Activated CD4-positive, alpha-beta T cell treated with anti-CD3 and anti-CD28 coated beads for 36 hours (primary cell): ENCODE measurements around the gene CCL26. TPM values are rescaled to one million over a fixed set of nuclear protein-coding genes. Genes with fewer than 3 reads are reported as not detected.
A peak's percentile ranks its signal among the peaks of the same experiment; 100 is the strongest.
"Not testable (repeated sequence)": the region's sequence is repeated elsewhere in the genome, so short reads cannot be mapped to it uniquely, and the experiment has no call there.

Experiments
- ATAC-seq: fragments of 200-7000 bp; cut with Tn5 transposase; one replicate; pipeline ENCODE4 v1.10.0; 2021; ENCODE audit warnings: mild to moderate bottlenecking, moderate library complexity
- CTCF ChIA-PET: fragments of 350-600 bp; sonication (Branson Sonifier 250); formaldehyde crosslinking; loops from one replicate; lab custom pipeline; 2021; ENCODE audit warnings: antibody characterized with exemption; lab: Charles Lee
- POLR2A ChIA-PET: fragments of 350-600 bp; sonication (Branson Sonifier 250); formaldehyde crosslinking; loops from one replicate; lab custom pipeline; 2021; ENCODE audit warnings: antibody characterized with exemption, inconsistent platforms; lab: Charles Lee
- DNase-seq: peaks from one replicate; pipeline ENCODE4 v3.0.0-alpha.2; 2020
- H3K27ac Mint-ChIP-seq: one replicate; pipeline ENCODE4 v1.8.0; 2021; ENCODE audit warnings: mixed read lengths
- H3K27me3 Mint-ChIP-seq: one replicate; pipeline ENCODE4 v1.8.0; 2021; ENCODE audit warnings: mixed read lengths
- H3K36me3 Mint-ChIP-seq: one replicate; pipeline ENCODE4 v1.8.0; 2021; ENCODE audit warnings: low read depth, mixed read lengths
- H3K4me1 Mint-ChIP-seq: one replicate; pipeline ENCODE4 v1.8.0; 2021; ENCODE audit warnings: mixed read lengths
- H3K4me3 Mint-ChIP-seq: one replicate; pipeline ENCODE4 v1.8.0; 2021; ENCODE audit warnings: mild to moderate bottlenecking, moderate library complexity, mixed read lengths
- H3K9me3 Mint-ChIP-seq: one replicate; pipeline ENCODE4 v1.8.0; 2021; ENCODE audit warnings: low read depth, mixed read lengths
- intact Hi-C, 2 experiments: fragments of 100-400 bp; cut with DNase I in 1 of 2; cut with micrococcal nuclease in 1 of 2; formaldehyde crosslinking; loops; one replicate each; pipeline versions ENCODE4 v1.14.2 to v1.15.1; 2022 to 2024; cut with DNase I, micrococcal nuclease
- total RNA-seq, 2 experiments: library from RNA; stranded (reverse); gene quantifications; one replicate each; pipeline ENCODE4 v1.2.3, GENCODE V29; 2021

CCL26 gene
- total RNA-seq, 2 experiments from 2014 or later = 0.39 TPM; not detected in 1

GRCh38 chr7:75738604-75738974, 33.4 kb downstream of the CCL26 start, which contains the start of gene HIP1:
HIP1 (minus strand) TSS chr7:75738941; CDS start chr7:75738920, 21 bp downstream.
- Mint-ChIP-seq H3K4me3 (peak within 1 kb of the TSS; percentile 85), H3K36me3 (no peaks in the 10 kb centered on the region), H3K27ac (peak within 1 kb of the TSS; percentile 91), H3K4me1 (peaks cover 19% of the 10 kb centered on the region), H3K9me3 (no peaks in the 10 kb centered on the region), H3K27me3 (peaks cover 10% of the 10 kb centered on the region)
- POLR2A ChIA-PET = no interaction called here
- CTCF ChIA-PET = interaction anchor here (1.0 to 1.6 kb wide), 2 partner anchors 131 to 139 kb away, joined by 3 to 5 read pairs; no protein-coding TSS in a partner anchor
- ATAC-seq (no peak), DNase-seq (no peak)
- intact Hi-C loops = loop anchor here (2.0 to 5.0 kb wide), 3 partner anchors 211 to 666 kb away; partner anchors contain the start of genes POM121C (in 1 of the 2) and RCC1L (in 1 of the 2)

GRCh38 chr7:75737856-75738603, 34.0 kb downstream of the CCL26 start:
- intact Hi-C loops = loop anchor here (2.0 to 5.0 kb wide), 3 partner anchors 211 to 666 kb away; partner anchors contain the start of genes POM121C (in 1 of the 2) and RCC1L (in 1 of the 2)
- ATAC-seq = no peak
- Mint-ChIP-seq H3K27ac (peak overlapping the region; percentile 74), H3K27me3 (peaks cover 8% of the 10 kb centered on the region), H3K36me3 (no peaks in the 10 kb centered on the region), H3K4me3 (peak overlapping the region; percentile 85), H3K9me3 (no peaks in the 10 kb centered on the region), H3K4me1 (peaks cover 19% of the 10 kb centered on the region)
- POLR2A ChIA-PET = no interaction called here
- CTCF ChIA-PET = interaction anchor here (0.6 to 1.6 kb wide), 3 partner anchors 132 to 625 kb away, joined by 3 to 5 read pairs (median 3); no protein-coding TSS in a partner anchor
- DNase-seq = no peak

- no peaks in the 10 kb centered on the region for H3K36me3 Mint-ChIP-seq
- POLR2A ChIA-PET = no interaction called here
- H3K27me3 Mint-ChIP-seq = peaks cover 4% of the 10 kb centered on the region
- ATAC-seq = no peak
- no peak for DNase-seq
- H3K9me3 Mint-ChIP-seq = no peaks in the 10 kb centered on the region
- H3K4me1 Mint-ChIP-seq = peaks cover 16% of the 10 kb centered on the region
- CTCF ChIA-PET = interaction anchor here (0.7 kb wide), 1 partner anchor 161 kb away, joined by 6 read pairs; no protein-coding TSS in a partner anchor
- H3K27ac Mint-ChIP-seq = no peak overlapping the region
- intact Hi-C loops = loop anchor here (5.0 kb wide), 2 partner anchors 208 to 663 kb away; partner anchors contain the start of gene RCC1L (in 1 of the 2)
- H3K4me3 Mint-ChIP-seq = no peak overlapping the region
Measured at GRCh38 chr7:75735581-75736350, 36.2 kb downstream of the CCL26 start.

- Mint-ChIP-seq H3K27me3 (peaks cover 4% of the 10 kb centered on the region), H3K4me1 (peaks cover 15% of the 10 kb centered on the region), H3K36me3 (no peaks in the 10 kb centered on the region), H3K9me3 (no peaks in the 10 kb centered on the region), H3K27ac (no peak overlapping the region), H3K4me3 (no peak overlapping the region)
- DNase-seq (no peak), ATAC-seq (no peak)
- intact Hi-C loops = loop anchor here (5.0 kb wide), 2 partner anchors 208 to 663 kb away; partner anchors contain the start of gene RCC1L (in 1 of the 2)
- POLR2A ChIA-PET = no interaction called here
- CTCF ChIA-PET = no interaction called here
Measured at GRCh38 chr7:75734586-75735458, 37.2 kb downstream of the CCL26 start.

- no peaks in the 10 kb centered on the region for H3K36me3 Mint-ChIP-seq
- POLR2A ChIA-PET = no interaction called here
Measured at GRCh38 chr7:75732764-75733630, 39.0 kb downstream of the CCL26 start.

GRCh38 chr7:75732016-75732521, 39.9 kb downstream of the CCL26 start:
- POLR2A ChIA-PET = no interaction called here
- no peak overlapping the region for H3K27ac Mint-ChIP-seq
- CTCF ChIA-PET = interaction anchor here (1.2 kb wide), 1 partner anchor 8 kb away, joined by 3 read pairs; no protein-coding TSS in a partner anchor
- H3K36me3 Mint-ChIP-seq = no peaks in the 10 kb centered on the region
- ATAC-seq (no peak), DNase-seq (no peak)
- intact Hi-C loops = no loop called here
- no peaks in the 10 kb centered on the region for H3K9me3 Mint-ChIP-seq
- H3K4me3 Mint-ChIP-seq = no peak overlapping the region
- peaks cover 18% of the 10 kb centered on the region for H3K4me1 Mint-ChIP-seq
- H3K27me3 Mint-ChIP-seq = peaks cover 2% of the 10 kb centered on the region

More at GRCh38 chr7:75732764-75733630, 39.0 kb downstream of the CCL26 start:
- Mint-ChIP-seq H3K4me3 (no peak overlapping the region), H3K27me3 (peaks cover 2% of the 10 kb centered on the region), H3K4me1 (peaks cover 17% of the 10 kb centered on the region), H3K27ac (no peak overlapping the region), H3K9me3 (no peaks in the 10 kb centered on the region)
- ATAC-seq (no peak), DNase-seq (no peak)
- intact Hi-C loops = no loop called here
- CTCF ChIA-PET = interaction anchor here (0.7 kb wide), 1 partner anchor 9 kb away, joined by 3 read pairs; no protein-coding TSS in a partner anchor

GRCh38 chr7:75729851-75730274, 42.1 kb downstream of the CCL26 start:
- Mint-ChIP-seq H3K9me3 (no peaks in the 10 kb centered on the region), H3K27ac (no peak overlapping the region), H3K4me3 (no peak overlapping the region), H3K27me3 (no peaks in the 10 kb centered on the region), H3K36me3 (no peaks in the 10 kb centered on the region), H3K4me1 (peaks cover 18% of the 10 kb centered on the region)
- intact Hi-C loops = no loop called here
- ChIA-PET POLR2A (interaction anchor here (0.6 kb wide), 1 partner anchor 46 kb away, joined by 3 read pairs; no protein-coding TSS in a partner anchor), CTCF (no interaction called here)
- DNase-seq (no peak), ATAC-seq (no peak)

GRCh38 chr7:75727881-75728593, 44.0 kb downstream of the CCL26 start:
- intact Hi-C loops = no loop called here
- Mint-ChIP-seq H3K27ac (peak overlapping the region; percentile 37), H3K27me3 (no peaks in the 10 kb centered on the region), H3K4me3 (no peak overlapping the region), H3K9me3 (no peaks in the 10 kb centered on the region), H3K36me3 (no peaks in the 10 kb centered on the region), H3K4me1 (peaks cover 18% of the 10 kb centered on the region)
- POLR2A ChIA-PET = no interaction called here
- ATAC-seq (peak; percentile 58), DNase-seq (peak; percentile 7)
- CTCF ChIA-PET = interaction anchor here (1.3 kb wide), 1 partner anchor 24 kb away, joined by 3 read pairs; no protein-coding TSS in a partner anchor

- H3K36me3 Mint-ChIP-seq, H3K27ac Mint-ChIP-seq, intact Hi-C loops, POLR2A ChIA-PET, H3K4me3 Mint-ChIP-seq, H3K9me3 Mint-ChIP-seq, ATAC-seq, DNase-seq, H3K27me3 Mint-ChIP-seq: not testable (repeated sequence)
- CTCF ChIA-PET = interaction anchor here (0.5 to 1.3 kb wide), 2 partner anchors 25 to 445 kb away, joined by 3 to 6 read pairs; no protein-coding TSS in a partner anchor
- peaks cover 18% of the 10 kb centered on the region for H3K4me1 Mint-ChIP-seq
Measured at GRCh38 chr7:75727351-75727750, 44.7 kb downstream of the CCL26 start.
